Heart left ventricle (tissue), 16 donors: ENCODE results near the gene VPS33A. TPM values are rescaled to one million over a fixed set of nuclear protein-coding genes. Genes with fewer than 3 reads are reported as not detected.

Experiments used
- ATAC-seq, 4 donors: fragments of 200-7000 bp; cut with Tn5 transposase; one replicate each; pipeline ENCODE4 v1.9.1; 2020 to 2022; ENCODE audit warnings: moderate library complexity in 4 of 4, mild to moderate bottlenecking in 3 of 4, moderate number of reproducible peaks in 1 of 4
- DNase-seq, 5 donors: peaks; one replicate each; pipeline ENCODE4 v3.0.0-alpha.2; 2020
- H3K27ac ChIP-seq, 12 donors: fragments of 200-600 bp; sonication (generic) in 4 of 12; one replicate each; pipeline versions ENCODE4 v1.5.0 to v1.8.0; 2016 to 2022; ENCODE audit warnings: mild to moderate bottlenecking in 2 of 12
- H3K27me3 ChIP-seq, 9 donors: fragments of 200-600 bp; sonication (generic) in 2 of 9; one replicate each; pipeline versions ENCODE4 v1.5.1 to v1.8.0; 2016 to 2022; ENCODE audit warnings: mild to moderate bottlenecking in 3 of 9
- H3K36me3 ChIP-seq, 9 donors: fragments of 200-600 bp; sonication (generic) in 2 of 9; one replicate each; pipeline versions ENCODE4 v1.5.0 to v1.8.0; 2018 to 2022; ENCODE audit warnings: mild to moderate bottlenecking in 2 of 9
- H3K4me1 ChIP-seq, 12 donors: fragments of 200-600 bp; sonication (generic) in 4 of 12; one replicate each; pipeline versions ENCODE4 v1.5.0 to v1.8.0; 2016 to 2022; ENCODE audit warnings: mild to moderate bottlenecking in 3 of 12
- H3K4me3 ChIP-seq, 12 donors: fragments of 200-600 bp; sonication (generic) in 4 of 12; one replicate each; pipeline versions ENCODE4 v1.5.0 to v1.8.0; 2017 to 2022; ENCODE audit warnings: mild to moderate bottlenecking in 9 of 12, moderate library complexity in 4 of 12
- H3K9me3 ChIP-seq, 12 donors: fragments of 200-600 bp; sonication (generic) in 4 of 12; one replicate each; pipeline versions ENCODE4 v1.5.0 to v1.8.0; 2016 to 2022; ENCODE audit warnings: mild to moderate bottlenecking in 1 of 12
- CTCF ChIP-seq, 12 donors: fragments of 200-600 bp; sonication (generic) in 4 of 12; IDR thresholded peaks; one replicate each; pipeline versions ENCODE4 v1.5.0 to v1.8.0; 2018 to 2022; ENCODE audit warnings: antibody characterized with exemption in 12 of 12, mild to moderate bottlenecking in 5 of 12
- POLR2A ChIP-seq, 2 donors: fragments of 450-650 bp; IDR thresholded peaks; one replicate each; pipeline ENCODE4 v1.6.1; 2017; ENCODE audit warnings: antibody characterized with exemption in 2 of 2, mild to moderate bottlenecking in 2 of 2, moderate library complexity in 2 of 2
- WGBS, 4 donors: extraction: QIAGEN DNeasy Blood & Tissue Kit in 2 of 4; methylation state at CpG; one replicate each; pipeline versions ENCODE4 v1.1.5 to v1.1.7; 2013 to 2018; 5-methylcytosine and 5-hydroxymethylcytosine counted together
- intact Hi-C, 10 donors: fragments of 100-400 bp; cut with DNase I; formaldehyde crosslinking; loops; one replicate each; pipeline versions ENCODE4 v1.11.1 to v1.14.2; 2022
- polyA plus RNA-seq, 2 donors: library from polyadenylated mRNA; stranded (reverse); fragments of 200-250 nt; gene quantifications; one replicate each; pipeline ENCODE4 v1.2.3, GENCODE V29; 2013
- total RNA-seq, 9 donors: library from RNA; depleted of rRNA in 2 of 9; stranded (reverse); fragments of >200 nt in 2 of 9; fragmentation: NEBNext Ultra II Directional in 3 of 9; extraction: Animal tissue kit (Norgen Biotek cat#: 25700) in 3 of 9; gene quantifications; one replicate each; pipeline versions ENCODE4 v1.1.0 to v1.2.4, GENCODE V29; 2016 to 2023
- donor health status: ischemic (EF 13 %, LVEDD 7.1; RV severe dilation, severe dysfunction).
- donor health status: healthy with polysubstance abuse.
- donor health status: DM: no; HTN: yes; CAD: no.
- donor health status: DM: no; HTN: no; CAD: no.
- donor health status: ischemic (EF 25% LVEDD 6.9; RV normal size, moderate dysfunction).
- donor health status: ischemic (EF 25% LVEDD 5.7; RV mildly dilated, moderate dysfunction).
- donor health status: healthy.
- donor health status: DM: yes; HTN: yes; CAD: no.
- donor health status: ischemic (EF 35%, LVEDD 5.7; RV mildly dilated, moderate dysfunction).
- donor health status: nonischemic (EF 11% LVEDD 7.7; RV severe dilation, severe dysfunction).
- donor health status: DM: yes; HTN: yes; CAD: no.
- donor health status: PGD.
- donor health status: ischemic (EF 29% LVEDD 5.4; RV normal size, mild dysfunction).
- donor health status: nonischemic (EF 23%, LVEDD 6.1; RV moderate dilation, normal function).

The VPS33A gene
- total and polyA plus RNA-seq, 11 donors = 5.6 to 16.7 (median 13.2) TPM

GRCh38 chr12:122230798-122231197 lies 35.5 kb downstream of the VPS33A start:
- no peak for ATAC-seq
- Histone ChIP-seq H3K27ac (no peak overlapping the region), H3K27me3 (no peaks in the 10 kb centered on the region), H3K36me3 (peaks cover 0 to 75% (median 67%) of the 10 kb centered on the region in 9 donors), H3K4me3 (no peak overlapping the region), H3K4me1 (peaks cover 2 to 11% (median 7%) of the 10 kb centered on the region in 12 donors), H3K9me3 (no peaks in the 10 kb centered on the region)
- WGBS, 4 donors = 77 to 80% (median 79%) methylated on average over 6 of the region's 6 CpGs
- intact Hi-C loops = no loop called here
- DNase-seq = no peak
- TF ChIP-seq CTCF (IDR thresholded peaks at IDR 0.05) (no peak), POLR2A (IDR thresholded peaks at IDR 0.05) (no peak)

- no peaks in the 10 kb centered on the region for H3K9me3 ChIP-seq
- no peak overlapping the region for H3K27ac ChIP-seq
- intact Hi-C loops = loop anchor here in 1 of 10 donors (10.0 kb wide), 1 partner anchor 527 kb away; the partner anchor contains the start of gene DENR
- no peaks in the 10 kb centered on the region for H3K27me3 ChIP-seq
- no peak for DNase-seq
- peaks cover 0 to 63% (median 48%) of the 10 kb centered on the region in 9 donors for H3K36me3 ChIP-seq
- 86 to 96% (median 90%) methylated on average over 5 of the region's 5 CpGs for WGBS, 4 donors
- H3K4me3 ChIP-seq = no peak overlapping the region
- H3K4me1 ChIP-seq = peaks cover 6 to 34% (median 25%) of the 10 kb centered on the region in 12 donors
- TF ChIP-seq CTCF (IDR thresholded peaks at IDR 0.05) = no peak
- no peak for TF ChIP-seq POLR2A (IDR thresholded peaks at IDR 0.05)
- no peak for ATAC-seq
Observed at GRCh38 chr12:122228092-122228491, 38.2 kb downstream of the VPS33A start.

- H3K27ac ChIP-seq = peak overlapping the region in 1 of 12 donors; percentile 28
- 89 to 96% (median 93%) methylated on average over 17 of the region's 17 CpGs for WGBS, 4 donors
- DNase-seq (peak in 1 of 5 donors; percentile 61), ATAC-seq (no peak)
- H3K4me3 ChIP-seq = peak overlapping the region in 1 of 12 donors; percentile 91
- TF ChIP-seq POLR2A (IDR thresholded peaks at IDR 0.05) (no peak), CTCF (IDR thresholded peaks at IDR 0.05) (no peak)
- intact Hi-C loops = loop anchor here in 1 of 10 donors (2.0 to 10.0 kb wide), 2 partner anchors 39 to 527 kb away; partner anchors contain the start of genes DENR and VPS33A
- peaks cover 6 to 34% (median 26%) of the 10 kb centered on the region in 12 donors for H3K4me1 ChIP-seq
- H3K9me3 ChIP-seq = no peaks in the 10 kb centered on the region
- H3K36me3 ChIP-seq = peaks cover 0 to 63% (median 48%) of the 10 kb centered on the region in 9 donors
- H3K27me3 ChIP-seq = no peaks in the 10 kb centered on the region
Observed at GRCh38 chr12:122227341-122227740, 39.0 kb downstream of the VPS33A start.

- no peaks in the 10 kb centered on the region for H3K9me3 ChIP-seq
- no peak for DNase-seq
- no peaks in the 10 kb centered on the region for H3K27me3 ChIP-seq
- WGBS, 4 donors = 6 to 11% (median 8%) methylated on average over 46 to 55 of the region's 55 CpGs
- no peak for ATAC-seq
- peaks cover 6 to 34% (median 26%) of the 10 kb centered on the region in 12 donors for H3K4me1 ChIP-seq
- intact Hi-C loops = loop anchor here in 1 of 10 donors (2.0 to 10.0 kb wide), 2 partner anchors 40 to 528 kb away; partner anchors contain the start of genes DENR and VPS33A
- peak overlapping the region in 3 of 12 donors; percentile 18 to 75 (median 34) for H3K27ac ChIP-seq
- no peak for TF ChIP-seq CTCF (IDR thresholded peaks at IDR 0.05)
- no peak for TF ChIP-seq POLR2A (IDR thresholded peaks at IDR 0.05)
- peak overlapping the region in 11 of 12 donors; percentile 25 to 99 (median 91) for H3K4me3 ChIP-seq
- H3K36me3 ChIP-seq = peaks cover 0 to 63% (median 48%) of the 10 kb centered on the region in 9 donors
Observed at GRCh38 chr12:122226366-122227125, 39.7 kb downstream of the VPS33A start.
